Fibroblast of lung (primary cell): Measurements from ENCODE around the gene APOBEC2. TPM values are rescaled to one million over a fixed set of nuclear protein-coding genes. Genes with fewer than 3 reads are reported as not detected.

ENCODE experiments used
- DNase-seq, 2 donors: peaks; one replicate each; pipeline versions ENCODE4 v3.0.0 to v3.0.0-alpha.2; 2010; ENCODE audit warnings: low read depth in 2 of 2
- H2AFZ ChIP-seq: 2 replicates; pipeline ENCODE4 v1.5.1; 2012; ENCODE audit warnings: low read length, control low read depth, inconsistent platforms
- H3K27ac ChIP-seq: 2 replicates; pipeline ENCODE4 v1.5.1; 2011; ENCODE audit warnings: low read length, control low read depth; ENCODE audit not compliant: insufficient read depth
- H3K27me3 ChIP-seq: 2 replicates; pipeline ENCODE4 v1.5.1; 2011; ENCODE audit warnings: mild to moderate bottlenecking, low read length; ENCODE audit not compliant: control insufficient read depth, insufficient read depth
- H3K36me3 ChIP-seq: 2 replicates; pipeline ENCODE4 v1.5.1; 2011; ENCODE audit warnings: low read length; ENCODE audit not compliant: control insufficient read depth, insufficient read depth
- H3K4me1 ChIP-seq: 2 replicates; pipeline ENCODE4 v1.5.1; 2011; ENCODE audit warnings: low read length; ENCODE audit not compliant: control insufficient read depth, insufficient read depth; ENCODE audit errors: extremely low read depth
- H3K4me2 ChIP-seq: 2 replicates; pipeline ENCODE4 v1.5.1; 2011; ENCODE audit warnings: low read length, control low read depth; ENCODE audit not compliant: insufficient read depth; ENCODE audit errors: extremely low read depth
- H3K4me3 ChIP-seq, 4 experiments: fragments of 200-600 bp in 1 of 4; sonication (generic) in 1 of 4; replicated peaks in 1 of 4; 2 replicates each; pipeline ENCODE4 v1.5.1; 2011 to 2016; ENCODE audit warnings: low read length in 4 of 4, low read depth in 3 of 4, mild to moderate bottlenecking in 3 of 4, control low read depth in 2 of 4, inconsistent platforms in 1 of 4, mixed read lengths in 1 of 4; ENCODE audit not compliant: insufficient read depth in 1 of 4; ENCODE audit errors: control extremely low read depth in 1 of 4
- H3K79me2 ChIP-seq: 2 replicates; pipeline ENCODE4 v1.5.1; 2012; ENCODE audit warnings: mild to moderate bottlenecking, low read length, inconsistent platforms; ENCODE audit not compliant: control insufficient read depth, insufficient read depth
- H3K9ac ChIP-seq: 2 replicates; pipeline ENCODE4 v1.5.1; 2011; ENCODE audit warnings: mild to moderate bottlenecking, low read length, control low read depth; ENCODE audit not compliant: insufficient read depth
- H3K9me3 ChIP-seq: 2 replicates; pipeline ENCODE4 v1.5.1; 2012; ENCODE audit warnings: low read depth, low read length; ENCODE audit not compliant: control insufficient read depth, insufficient read depth
- H4K20me1 ChIP-seq: 2 replicates; pipeline ENCODE4 v1.5.1; 2011; ENCODE audit warnings: low read length; ENCODE audit not compliant: control insufficient read depth, insufficient read depth; ENCODE audit errors: extremely low read depth
- EZH2 ChIP-seq: IDR thresholded peaks from 2 replicates; pipeline ENCODE4 v1.5.1; 2012; ENCODE audit warnings: low read length, control low read depth, mild to moderate bottlenecking; ENCODE audit errors: missing control alignments
- polyA plus RNA-seq, 2 donors: library from polyadenylated mRNA; depleted of rRNA in 1 of 2; stranded (reverse) in 1 of 2; unstranded in 1 of 2; fragments of >200 nt; gene quantifications; 2 replicates each; pipeline ENCODE4 v1.2.1, GENCODE V29; 2011 to 2012; ENCODE audit warnings: missing spikeins in 1 of 2
- total RNA-seq: library from RNA; depleted of rRNA; stranded (reverse); fragments of >200 nt; gene quantifications from 2 replicates; pipeline ENCODE4 v1.2.1, GENCODE V29; 2014
- TF ChIP-seq, protein P1 (sequence below), 2 donors: IDR thresholded peaks in 1 of 2; conservative IDR thresholded peaks in 1 of 2; 1 replicate in 1 of 2; 2 replicates in 1 of 2; pipeline ENCODE4 v1.5.1; 2011 to 2012; ENCODE audit warnings: low read length in 2 of 2, control low read depth in 1 of 2, inconsistent platforms in 1 of 2, low read depth in 1 of 2, mild to moderate bottlenecking in 1 of 2

Gene APOBEC2
- total and polyA plus RNA-seq, 2 donors (not counting 1 experiment from before 2014, with no cell fraction given) = not detected

DNA sequence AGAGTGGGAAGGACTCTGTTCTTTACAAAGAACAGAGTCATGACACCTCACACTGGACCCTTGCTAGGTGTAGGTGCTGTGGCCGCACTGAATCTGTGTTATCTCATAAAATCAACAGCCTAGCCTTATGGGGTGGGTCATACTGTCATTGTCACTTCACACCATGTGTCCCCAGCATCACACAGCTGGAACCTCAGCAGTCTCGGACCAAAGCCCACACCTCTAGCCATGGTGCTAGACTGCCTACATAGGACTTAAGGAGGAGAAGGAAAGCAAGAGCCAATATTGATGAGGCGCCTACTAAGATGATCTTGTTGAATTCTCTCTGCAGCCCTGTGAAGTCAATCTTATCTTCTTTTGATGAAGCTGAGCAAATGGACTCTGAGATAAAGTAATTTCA lies 45.0 kb upstream of the APOBEC2 start:
- H3K79me2 ChIP-seq = no peaks in the 10 kb centered on the region
- no peak overlapping the region for H3K4me2 ChIP-seq
- no peak overlapping the region for H3K4me3 ChIP-seq
- no peak overlapping the region for H3K27ac ChIP-seq
- H4K20me1 ChIP-seq = no peaks in the 10 kb centered on the region
- H3K4me1 ChIP-seq = no peaks in the 10 kb centered on the region
- H2AFZ ChIP-seq = no peak overlapping the region
- no peak overlapping the region for H3K9ac ChIP-seq
- no peaks in the 10 kb centered on the region for H3K9me3 ChIP-seq
- TF ChIP-seq EZH2 = no peak
- TF ChIP-seq, protein P1, sequence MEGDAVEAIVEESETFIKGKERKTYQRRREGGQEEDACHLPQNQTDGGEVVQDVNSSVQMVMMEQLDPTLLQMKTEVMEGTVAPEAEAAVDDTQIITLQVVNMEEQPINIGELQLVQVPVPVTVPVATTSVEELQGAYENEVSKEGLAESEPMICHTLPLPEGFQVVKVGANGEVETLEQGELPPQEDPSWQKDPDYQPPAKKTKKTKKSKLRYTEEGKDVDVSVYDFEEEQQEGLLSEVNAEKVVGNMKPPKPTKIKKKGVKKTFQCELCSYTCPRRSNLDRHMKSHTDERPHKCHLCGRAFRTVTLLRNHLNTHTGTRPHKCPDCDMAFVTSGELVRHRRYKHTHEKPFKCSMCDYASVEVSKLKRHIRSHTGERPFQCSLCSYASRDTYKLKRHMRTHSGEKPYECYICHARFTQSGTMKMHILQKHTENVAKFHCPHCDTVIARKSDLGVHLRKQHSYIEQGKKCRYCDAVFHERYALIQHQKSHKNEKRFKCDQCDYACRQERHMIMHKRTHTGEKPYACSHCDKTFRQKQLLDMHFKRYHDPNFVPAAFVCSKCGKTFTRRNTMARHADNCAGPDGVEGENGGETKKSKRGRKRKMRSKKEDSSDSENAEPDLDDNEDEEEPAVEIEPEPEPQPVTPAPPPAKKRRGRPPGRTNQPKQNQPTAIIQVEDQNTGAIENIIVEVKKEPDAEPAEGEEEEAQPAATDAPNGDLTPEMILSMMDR (conservative IDR thresholded peaks at IDR 0.05 in 1 of 2, IDR thresholded peaks at IDR 0.05 in 1 of 2; ENCODE audit: low read depth in 1 of 2, low read length in 2 of 2) = no peak
- no peak for DNase-seq
- H3K36me3 ChIP-seq = no peaks in the 10 kb centered on the region
- peaks cover 5% of the 10 kb centered on the region for H3K27me3 ChIP-seq

DNA sequence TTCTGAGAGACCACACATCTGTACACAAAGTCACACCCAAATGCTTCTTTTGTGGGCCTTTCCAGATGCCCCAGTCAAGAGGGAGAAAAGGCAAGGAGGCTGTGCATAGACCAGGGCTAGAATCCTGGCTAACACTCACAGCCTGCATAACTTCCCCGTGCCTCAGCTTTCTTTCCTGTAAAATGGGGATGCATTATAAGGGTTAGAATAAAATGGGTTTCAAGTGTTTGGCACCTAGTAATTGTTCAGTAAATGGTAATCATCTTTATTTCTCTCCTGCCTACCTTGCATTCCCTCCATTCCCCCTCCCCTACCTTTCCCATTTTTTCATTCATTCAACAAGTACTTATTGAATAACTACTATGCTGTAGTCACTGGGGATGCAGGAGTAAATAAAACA lies 43.3 kb upstream of the APOBEC2 start:
- Histone ChIP-seq H3K9ac (no peak overlapping the region), H4K20me1 (no peaks in the 10 kb centered on the region), H3K4me3 (no peak overlapping the region), H3K27ac (no peak overlapping the region), H3K27me3 (peaks cover 5% of the 10 kb centered on the region), H3K79me2 (no peaks in the 10 kb centered on the region), H3K36me3 (no peaks in the 10 kb centered on the region), H2AFZ (no peak overlapping the region), H3K9me3 (no peaks in the 10 kb centered on the region), H3K4me2 (no peak overlapping the region), H3K4me1 (no peaks in the 10 kb centered on the region)
- no peak for DNase-seq
- TF ChIP-seq EZH2 = no peak
- TF ChIP-seq, protein P1 (conservative IDR thresholded peaks at IDR 0.05 in 1 of 2, IDR thresholded peaks at IDR 0.05 in 1 of 2; ENCODE audit: low read depth in 1 of 2, low read length in 2 of 2) = no peak

DNA sequence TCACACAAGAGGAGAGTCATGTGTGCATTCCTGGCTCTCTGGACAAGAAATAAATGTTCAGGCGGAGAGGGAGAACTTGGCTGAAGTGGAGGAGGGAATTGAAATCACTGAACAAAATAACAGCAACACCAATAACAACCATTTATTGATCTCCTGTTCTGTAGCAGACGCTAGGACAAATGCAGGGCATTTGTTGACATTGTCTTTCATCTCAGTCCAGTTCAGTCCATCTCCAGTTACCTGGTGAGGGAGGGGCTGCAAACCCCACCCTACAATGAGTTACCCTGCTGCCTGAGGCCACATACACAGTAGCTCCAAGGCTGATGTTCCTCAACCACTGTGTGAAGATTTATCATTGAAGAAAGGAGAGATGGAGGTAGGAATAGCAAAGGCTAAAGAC lies 41.3 kb upstream of the APOBEC2 start:
- Histone ChIP-seq H3K9me3 (no peaks in the 10 kb centered on the region), H4K20me1 (no peaks in the 10 kb centered on the region)

More for the DNA sequence above, 41.3 kb upstream of the APOBEC2 start:
- Histone ChIP-seq H3K36me3 (no peaks in the 10 kb centered on the region), H3K4me2 (no peak overlapping the region), H3K4me3 (no peak overlapping the region), H3K4me1 (no peaks in the 10 kb centered on the region), H3K27ac (no peak overlapping the region), H3K27me3 (peaks cover 5% of the 10 kb centered on the region), H2AFZ (no peak overlapping the region), H3K9ac (no peak overlapping the region), H3K79me2 (no peaks in the 10 kb centered on the region)
- no peak for DNase-seq
- TF ChIP-seq, protein P1 (conservative IDR thresholded peaks at IDR 0.05 in 1 of 2, IDR thresholded peaks at IDR 0.05 in 1 of 2; ENCODE audit: low read depth in 1 of 2, low read length in 2 of 2) = no peak
- TF ChIP-seq EZH2 = no peak
